SIG-M5 (cell line): ENCODE data around the gene GFOD1.
"Not testable (repeated sequence)": the region's sequence is repeated elsewhere in the genome, so short reads cannot be mapped to it uniquely, and the experiment has no call there.

Experiments used
- DNase-seq: peaks from one replicate; lab custom pipeline; 2025; lab: John Stamatoyannopoulos, UW

The GFOD1 gene

DNA sequence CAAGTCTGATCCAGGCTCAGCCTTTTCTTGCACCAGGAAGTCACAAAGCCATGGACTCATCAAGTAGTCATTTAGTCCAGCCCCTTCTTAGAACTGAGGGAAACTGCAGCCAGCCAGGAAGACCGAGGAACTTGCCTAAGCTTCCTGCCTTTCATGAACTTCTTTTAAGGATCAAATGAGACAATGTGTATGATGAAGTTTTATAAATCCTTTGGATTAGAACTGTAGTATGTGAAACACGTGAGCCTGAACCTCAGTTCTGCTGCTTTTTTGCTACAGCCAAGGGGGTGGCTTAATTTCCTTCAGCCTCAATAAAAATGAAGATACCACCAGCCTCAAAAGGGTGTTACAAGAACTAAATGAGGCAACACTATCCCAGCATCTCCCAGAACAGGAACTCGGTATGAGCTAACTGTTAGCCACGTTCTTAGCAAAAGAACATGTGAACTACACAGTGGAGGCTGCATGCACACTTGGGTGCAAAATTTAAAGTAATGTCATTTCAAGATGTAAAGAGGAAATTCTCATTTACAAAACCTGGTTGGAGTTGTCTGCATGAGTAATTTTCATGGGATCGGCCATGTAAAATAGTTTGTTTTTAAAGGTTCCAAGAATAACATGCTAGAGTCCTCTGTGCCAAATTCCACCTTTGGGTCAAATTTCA lies 83.0 kb downstream of the GFOD1 start:
- DNase-seq = peak; percentile 24

DNA sequence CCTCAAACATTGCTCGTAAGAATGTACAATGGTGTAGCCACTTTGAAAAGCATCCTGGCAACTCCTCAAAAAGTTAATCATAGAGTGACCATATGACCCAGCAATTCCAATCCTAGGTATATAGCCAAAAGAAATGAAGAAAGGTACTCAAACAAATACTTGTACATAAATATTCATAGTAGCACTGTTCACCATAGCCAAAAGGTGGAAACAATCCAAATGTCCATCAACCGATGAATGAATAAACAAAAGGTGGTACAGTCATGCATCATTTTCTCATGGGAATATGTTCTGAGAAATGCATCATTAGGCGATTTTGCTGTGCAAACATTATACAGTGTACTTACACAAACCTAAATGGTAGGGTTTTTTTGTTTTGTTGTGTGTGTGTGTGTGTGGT lies 84.7 kb downstream of the GFOD1 start:
- DNase-seq = no peak

DNA sequence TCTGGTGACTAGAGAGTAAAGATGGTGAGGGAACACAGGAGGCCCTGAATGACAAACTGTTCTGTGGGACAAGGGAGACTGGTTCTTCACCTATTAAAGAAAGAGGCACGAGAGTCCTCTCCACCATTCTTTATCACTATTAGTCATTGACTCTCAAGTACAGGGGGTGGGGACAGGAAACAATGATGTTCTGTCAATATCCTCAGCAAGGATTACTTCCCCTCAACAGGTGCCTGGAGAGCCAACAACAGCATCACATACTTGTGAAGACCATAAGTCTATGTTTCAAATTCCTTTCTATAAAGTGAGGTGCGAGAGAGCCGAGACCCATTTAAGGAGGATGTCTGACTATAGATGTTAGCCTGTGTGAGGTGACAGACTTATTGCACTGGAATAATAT lies 86.6 kb downstream of the GFOD1 start:
- DNase-seq = no peak

DNA sequence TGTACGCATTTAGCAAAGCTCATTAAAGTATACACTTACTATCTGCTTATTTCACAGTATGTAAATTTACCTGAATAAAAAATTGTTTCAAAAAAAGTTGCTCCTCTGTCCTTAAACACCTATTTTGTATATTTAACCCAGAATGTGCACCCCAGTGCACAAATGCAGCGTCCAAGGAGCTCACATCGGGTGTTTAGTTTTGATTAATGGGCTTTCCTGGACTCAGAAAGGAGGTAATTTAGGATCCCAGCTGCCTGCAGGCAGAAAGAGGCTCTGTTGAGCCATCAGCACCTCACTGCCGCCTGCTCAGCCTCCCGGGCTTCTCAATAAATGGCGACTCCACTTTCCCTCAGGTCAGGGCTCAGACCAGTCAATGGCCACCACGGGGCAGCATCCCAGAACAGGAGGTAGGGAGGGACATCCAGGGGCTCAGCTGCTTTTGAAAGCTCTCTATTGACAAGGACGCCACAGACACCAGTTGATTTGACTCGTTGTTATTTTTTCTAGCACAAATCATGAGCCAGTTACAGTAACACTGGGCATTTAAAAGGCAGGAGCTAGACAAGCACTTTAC lies 88.9 kb downstream of the GFOD1 start:
- DNase-seq = no peak

DNA sequence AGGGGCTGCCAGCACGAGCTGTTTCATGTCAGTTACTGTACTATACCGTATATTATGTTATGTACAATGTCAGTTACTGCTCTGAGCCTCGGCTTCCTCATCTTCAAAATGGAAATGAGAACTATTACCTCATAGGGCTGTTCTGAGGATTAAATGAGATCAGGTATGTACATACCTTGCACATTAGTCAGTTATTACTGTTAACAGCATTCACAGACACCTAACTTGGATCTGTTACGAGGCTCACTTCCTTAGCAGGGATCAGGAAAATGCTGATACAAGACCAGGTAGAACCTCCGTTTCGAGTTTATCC lies 89.4 kb downstream of the GFOD1 start:
- DNase-seq = no peak

DNA sequence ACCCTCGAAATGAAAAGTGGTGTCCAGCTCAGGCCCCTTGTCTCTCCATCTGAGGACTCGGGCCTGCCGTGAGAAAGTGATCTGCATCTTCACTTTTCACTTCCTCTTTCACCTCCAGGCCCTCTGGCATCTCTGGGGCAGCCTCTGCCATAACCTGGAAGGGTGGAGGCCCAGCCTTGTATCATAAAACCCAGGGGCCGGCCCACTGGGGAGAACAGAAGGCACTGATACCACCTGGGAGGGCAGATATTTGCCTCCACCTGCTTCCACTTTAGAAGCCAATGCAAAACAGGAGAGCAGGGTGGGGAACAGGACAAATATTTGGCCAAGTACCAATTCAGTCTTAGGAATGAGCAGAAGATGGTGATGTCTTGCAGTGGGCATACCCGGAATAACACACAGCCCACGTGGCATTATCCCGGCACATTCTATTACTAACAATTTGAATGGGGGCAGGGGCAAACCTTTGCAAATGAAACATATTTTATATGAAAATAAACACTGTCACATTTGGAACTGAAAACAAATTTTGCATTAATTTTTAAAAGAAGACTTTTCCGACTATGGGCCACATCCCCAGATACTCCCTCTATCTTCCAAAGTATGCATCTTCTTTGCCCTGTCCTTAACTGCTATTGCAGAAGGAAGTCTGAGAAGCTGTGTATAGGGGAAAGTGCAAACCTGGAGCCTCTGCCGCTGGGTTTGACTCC lies 89.9 kb downstream of the GFOD1 start:
- DNase-seq = no peak

DNA sequence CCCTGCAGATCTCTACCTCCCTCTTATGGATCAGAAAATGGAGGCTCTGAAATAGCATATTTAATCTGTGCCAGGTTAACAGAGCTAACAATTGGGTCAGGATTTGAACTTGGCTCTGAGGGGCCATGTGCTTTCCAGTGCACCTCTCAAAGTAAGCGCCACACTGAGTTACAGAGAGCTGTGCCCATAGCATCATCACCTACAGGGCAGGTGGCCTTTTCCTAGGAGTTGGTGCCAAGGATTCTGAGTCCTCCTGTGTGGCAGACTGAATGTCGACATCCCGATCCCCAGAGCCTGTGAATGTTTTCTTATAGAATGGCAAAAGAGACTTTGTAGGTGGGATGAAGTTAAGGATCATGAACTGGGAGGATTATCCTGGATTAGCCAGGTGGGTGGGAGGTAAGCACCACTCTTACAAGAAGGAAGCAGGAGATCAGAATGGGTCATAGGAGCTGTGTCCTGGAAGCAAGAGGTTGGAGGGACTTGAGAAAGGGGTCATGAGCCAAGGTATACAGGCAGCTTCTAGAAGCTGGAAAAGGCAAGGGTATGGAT lies 91.1 kb downstream of the GFOD1 start:
- no peak for DNase-seq

DNA sequence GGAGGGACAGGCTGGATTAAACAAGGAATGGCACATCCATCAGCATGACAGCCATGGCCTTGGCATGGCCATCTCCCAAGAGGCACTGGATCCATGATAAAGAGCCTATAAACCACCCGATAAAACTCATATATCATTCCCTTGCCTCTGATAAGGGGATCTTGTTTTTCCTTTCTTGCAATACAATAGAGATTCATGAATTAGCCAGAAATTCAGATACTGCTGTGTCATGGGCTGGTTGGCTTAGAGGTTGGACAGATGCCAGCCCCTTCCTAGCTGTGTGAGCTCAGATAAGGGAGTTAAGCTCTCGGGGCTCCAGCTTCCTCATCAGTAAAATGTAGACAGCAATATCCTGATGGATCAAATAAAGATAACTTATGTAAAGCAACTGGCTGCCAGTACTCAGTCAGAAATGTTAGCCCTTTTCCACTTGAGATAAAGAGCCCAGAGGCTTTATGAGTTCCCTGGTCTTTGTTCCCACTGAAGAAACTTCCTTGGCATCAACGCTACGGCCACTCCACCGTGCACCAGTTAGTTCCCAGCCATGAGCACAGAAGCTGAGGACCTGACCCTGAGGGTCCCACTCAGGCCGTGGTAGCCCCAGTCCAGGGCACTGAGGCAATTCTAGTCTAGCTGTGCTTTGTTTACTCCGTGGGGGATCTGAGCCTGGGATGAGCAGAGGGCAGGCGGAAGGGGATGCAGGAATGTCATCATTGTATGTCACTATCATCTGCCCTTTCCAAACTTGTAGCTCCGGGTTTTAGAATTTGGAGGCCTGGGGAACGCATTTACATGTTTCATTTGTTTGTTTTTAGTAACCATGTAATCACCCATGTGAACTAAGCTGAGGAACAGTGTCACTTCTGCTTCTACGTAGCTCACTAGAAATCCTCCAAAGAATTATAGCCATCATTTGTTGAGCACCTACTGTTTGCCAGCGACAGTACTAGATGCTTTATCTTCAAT lies 91.8 kb downstream of the GFOD1 start:
- no peak for DNase-seq

DNA sequence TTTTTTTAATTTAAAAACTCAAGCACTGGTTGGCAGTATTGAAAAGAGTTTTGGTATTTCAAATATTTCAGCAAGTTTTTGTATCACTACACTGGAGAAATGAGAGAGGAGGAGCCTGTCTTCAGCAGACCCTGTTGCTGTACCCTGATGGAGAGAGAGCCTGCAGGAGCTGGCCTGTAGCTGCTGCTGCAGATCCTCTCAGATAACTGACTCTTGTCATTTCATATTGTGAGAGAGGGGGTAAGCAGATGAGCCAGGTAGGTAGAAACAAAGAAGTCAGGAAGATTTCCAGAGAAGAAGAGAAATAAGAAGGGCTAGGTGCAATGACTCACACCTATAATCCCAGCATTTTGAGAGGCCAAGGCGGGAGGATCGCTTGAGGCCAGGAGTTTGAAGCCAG lies 94.9 kb downstream of the GFOD1 start:
- DNase-seq = no peak

DNA sequence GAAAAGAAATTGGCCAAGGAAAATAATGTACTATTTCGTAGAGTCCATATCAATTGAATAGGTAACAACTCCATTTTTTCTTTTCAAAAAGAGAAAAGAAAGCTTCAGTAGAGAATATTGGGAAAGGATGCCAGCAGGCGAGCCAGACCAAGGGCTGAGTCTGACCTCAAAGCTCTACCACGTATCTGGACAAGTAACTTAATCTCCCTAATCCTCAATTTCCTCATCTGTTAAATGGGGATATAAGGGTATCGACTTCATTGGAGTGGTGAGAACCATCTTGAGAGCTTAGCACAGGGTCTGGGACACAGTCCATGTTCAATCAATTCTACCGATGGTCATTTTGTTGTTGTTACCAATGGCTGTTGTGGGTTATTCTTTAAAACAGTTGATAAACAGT lies 95.9 kb downstream of the GFOD1 start:
- no peak for DNase-seq

DNA sequence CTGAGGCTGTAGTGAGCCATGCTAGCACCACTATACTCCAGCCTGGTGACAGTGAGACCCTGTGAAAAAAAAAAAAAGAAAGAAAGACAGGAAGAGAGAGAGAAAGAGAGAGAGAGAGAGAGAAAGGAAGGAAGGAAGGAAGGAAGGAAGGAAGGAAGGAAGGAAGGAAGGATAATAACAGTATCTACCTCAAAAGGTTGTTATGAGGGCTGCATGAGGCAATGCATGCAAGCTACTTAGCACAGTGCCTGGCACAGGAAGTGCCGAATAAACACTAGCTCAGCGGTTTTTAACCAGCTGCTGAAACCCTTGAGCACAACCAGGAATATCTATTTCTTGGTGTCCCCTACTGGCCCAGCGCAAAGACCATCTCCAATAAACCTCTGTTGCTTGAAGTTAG lies 96.7 kb downstream of the GFOD1 start:
- no peak for DNase-seq

DNA sequence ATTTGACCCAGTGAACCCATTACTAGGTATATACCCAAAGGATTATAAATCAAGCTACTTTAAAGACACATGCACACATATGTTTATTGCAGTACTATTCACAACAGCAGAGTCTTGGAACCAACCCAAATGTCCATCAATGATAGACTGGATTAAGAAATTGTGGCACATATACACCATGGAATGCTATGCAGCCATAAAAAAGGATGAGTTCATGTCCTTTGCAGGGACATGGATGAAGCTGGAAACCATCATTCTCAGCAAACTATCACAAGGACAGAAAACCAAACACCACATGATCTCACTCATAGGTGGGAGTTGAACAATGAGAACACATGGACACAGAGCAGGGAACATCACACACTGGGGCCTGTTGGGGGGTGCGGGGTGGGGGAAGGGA lies 98.2 kb downstream of the GFOD1 start:
- DNase-seq = not testable (repeated sequence)

DNA sequence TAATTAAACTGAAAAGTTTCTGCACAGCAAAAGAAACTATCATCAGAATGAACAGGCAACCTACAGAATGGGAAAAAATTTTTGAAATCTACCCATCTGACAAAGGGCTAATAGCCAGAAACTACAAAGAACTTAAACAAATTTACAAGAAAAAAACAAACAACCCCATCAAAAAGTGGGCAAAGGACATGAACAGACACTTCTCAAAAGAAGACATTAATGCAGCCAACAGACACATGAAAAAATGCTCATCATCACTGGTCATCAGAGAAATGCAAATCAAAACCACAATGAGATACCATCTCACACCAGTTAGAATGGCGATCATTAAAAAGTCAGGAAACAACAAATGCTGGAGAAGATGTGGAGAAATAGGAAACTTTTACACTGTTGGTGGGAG lies 98.6 kb downstream of the GFOD1 start:
- not testable (repeated sequence) for DNase-seq

DNA sequence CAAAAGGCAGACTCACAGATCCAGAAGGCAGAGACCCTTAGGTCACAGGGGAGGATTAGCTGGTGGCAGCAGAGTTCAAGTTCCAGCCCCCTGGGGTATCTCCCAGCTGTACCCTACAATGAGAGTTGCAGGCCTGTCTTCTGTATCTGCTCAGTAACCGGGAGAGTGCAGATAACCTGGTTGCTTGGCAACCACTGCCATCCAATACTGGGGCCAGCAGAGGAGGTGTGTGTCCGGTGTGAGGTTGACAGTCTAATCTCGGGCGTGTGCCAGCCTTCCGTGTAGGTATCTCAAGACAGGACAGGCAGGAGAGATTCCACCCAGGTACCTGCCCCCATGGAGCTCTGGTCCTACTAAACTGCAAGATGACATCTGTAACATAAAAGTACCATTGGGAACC lies 102.4 kb downstream of the GFOD1 start:
- no peak for DNase-seq

DNA sequence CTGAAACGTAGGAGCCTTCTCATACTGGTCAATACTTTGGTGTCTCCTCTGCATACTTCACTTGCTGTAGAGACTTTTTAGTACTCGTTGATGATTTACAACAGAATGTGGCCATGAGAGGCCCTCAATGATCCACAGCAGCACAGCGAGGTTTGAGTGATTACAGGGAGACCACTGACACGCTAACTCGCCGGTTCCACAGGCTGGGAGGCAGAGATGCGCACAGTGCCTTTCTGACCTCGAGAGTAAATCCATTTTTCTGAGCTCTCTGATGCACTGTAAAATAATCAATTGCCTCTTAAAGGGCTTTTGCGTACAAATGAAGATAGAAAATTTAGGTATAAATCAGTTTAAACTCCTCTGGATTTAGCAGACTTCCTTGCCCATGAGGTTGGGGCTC lies 102.9 kb downstream of the GFOD1 start:
- no peak for DNase-seq

DNA sequence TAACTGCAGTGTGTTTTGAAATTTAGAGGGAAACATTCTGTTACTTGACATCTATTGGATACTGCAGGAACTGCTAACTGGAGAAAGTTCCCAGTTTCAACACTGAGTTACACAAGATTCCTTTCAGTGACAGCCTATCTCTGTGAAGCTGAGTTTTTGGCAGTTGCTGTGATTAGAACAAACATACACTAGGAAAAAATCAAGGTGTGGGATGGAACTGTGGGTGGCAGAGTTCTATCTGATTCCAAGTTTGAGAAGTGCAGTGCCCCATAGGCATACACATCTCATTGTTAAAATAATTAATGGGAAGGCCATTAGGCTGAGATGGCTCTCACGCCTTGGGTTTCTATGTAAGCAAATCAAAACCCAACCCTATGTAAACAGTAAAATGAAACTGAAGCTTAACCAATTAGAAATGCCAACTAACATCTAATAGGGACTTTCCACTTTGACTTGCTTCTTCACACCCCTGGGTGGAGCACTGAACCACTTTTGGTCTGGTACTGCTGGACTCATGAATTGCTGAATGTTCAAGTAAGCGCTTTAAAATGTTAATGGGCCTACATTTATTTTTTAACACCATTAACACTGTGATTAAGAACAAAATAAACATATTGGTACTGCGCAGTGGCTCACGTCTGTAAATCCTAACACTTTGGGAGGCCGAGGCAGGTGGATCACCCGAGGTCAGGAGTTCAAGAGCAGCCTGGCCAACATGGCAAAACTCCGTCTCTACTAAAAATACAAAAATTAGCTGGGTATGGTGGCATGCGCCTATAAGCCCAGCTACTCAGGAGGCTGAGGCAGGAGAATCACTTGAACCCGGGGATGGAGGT lies 103.9 kb downstream of the GFOD1 start:
- no peak for DNase-seq

DNA sequence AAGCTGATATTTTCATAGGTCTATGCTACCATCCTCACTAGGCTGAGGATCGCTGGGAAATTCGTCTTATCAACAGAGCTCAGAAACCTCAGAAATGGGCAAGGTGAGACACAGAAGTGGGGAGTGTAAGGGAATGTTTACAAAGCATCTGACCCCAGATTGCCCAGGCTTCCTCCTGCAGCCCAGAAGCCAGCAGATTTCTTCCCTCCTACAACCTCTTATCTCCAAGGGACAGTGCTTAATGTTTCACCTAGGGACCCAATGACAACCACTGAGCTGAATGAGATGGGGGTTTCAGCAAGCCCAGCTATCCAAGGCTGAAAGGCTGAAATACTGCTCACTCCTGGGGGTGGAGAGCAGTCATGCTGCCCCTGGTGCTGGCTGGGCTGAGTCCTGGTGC lies 106.6 kb downstream of the GFOD1 start:
- no peak for DNase-seq

DNA sequence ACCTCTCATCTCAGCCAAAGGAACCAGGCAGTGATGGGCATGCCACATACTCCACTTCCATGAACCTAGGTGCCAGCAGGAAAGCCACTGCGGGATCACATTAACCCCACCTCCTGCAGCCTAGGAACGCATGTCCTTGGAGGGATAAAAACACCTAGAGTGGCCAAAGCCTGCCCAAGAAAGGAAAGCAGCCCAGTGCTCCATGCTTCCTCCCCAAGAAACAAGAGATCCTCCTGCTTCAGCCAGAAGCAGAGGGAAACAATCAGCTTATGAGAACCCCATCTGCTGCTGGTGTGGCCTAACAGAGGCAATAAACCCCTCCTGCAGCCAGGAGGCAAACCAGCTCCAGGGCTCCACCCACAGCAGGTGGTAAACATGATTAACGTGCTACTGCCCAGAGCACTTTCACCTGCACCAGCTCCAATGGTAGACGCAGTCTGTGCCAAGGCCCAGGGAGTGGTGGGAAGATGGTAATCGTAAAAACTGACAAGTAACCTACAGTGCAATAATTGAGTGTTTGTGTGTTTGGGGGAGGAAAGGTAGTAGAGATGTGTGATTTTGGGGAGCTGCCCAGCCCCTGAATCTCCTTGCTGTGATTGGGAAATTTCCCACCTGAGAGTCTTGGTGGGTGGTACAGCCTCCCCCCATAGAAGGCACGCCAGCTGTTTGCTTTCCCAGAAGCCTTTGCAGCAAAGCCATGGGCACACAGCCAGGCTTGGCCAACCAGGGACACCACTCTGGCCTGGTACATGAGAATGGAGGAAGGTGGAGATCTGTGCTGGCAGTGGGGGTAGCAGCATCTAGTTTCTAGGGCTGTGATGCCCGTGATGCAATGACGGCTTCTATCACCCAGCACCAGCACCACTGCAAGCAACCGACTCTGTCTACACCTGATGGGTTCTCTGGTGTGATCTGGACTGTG lies 108.5 kb downstream of the GFOD1 start:
- DNase-seq = no peak

DNA sequence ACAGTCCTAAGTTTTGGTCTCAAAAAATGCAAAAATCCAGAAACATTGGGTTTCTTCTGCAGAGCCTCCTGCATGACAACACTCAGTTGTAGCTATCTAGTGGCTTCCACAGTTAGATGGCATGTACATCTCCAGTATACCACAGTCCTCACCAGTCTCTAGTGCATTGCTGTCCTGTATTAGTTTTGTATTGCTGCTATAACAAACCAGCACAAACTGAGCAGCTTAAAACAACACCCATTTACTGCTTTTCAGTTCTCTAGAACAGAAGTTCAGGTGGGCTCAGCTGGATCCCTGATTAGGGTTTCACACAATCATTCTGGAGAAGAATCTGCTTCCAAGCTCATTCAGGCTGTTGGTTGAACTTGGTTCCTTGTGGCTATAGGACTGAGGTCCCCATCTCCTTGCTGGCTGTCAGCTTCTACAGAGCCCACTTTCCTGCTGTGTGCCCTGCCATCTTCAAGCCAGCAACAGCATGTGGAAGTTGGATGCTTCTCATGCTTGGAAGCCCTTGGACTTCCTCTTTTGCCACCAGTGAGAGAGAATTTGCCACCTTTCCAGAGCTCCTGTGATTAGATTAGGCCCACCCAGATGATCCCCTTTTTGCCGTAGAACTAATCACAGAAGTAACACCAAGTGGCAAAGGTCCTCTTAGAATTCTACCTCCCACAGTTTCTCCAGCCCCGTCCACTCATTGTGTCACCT lies 110.2 kb downstream of the GFOD1 start:
- no peak for DNase-seq
